H1 (cell line): Measurements from ENCODE around the gene COCH. TPM values are rescaled to one million over a fixed set of nuclear protein-coding genes. Genes with fewer than 3 reads are reported as not detected.

ENCODE experiments used
- CTCF ChIA-PET: fragments of 300-600 bp; sonication (Branson Sonifier 250); formaldehyde crosslinking; loops from one replicate; lab custom pipeline; 2021; ENCODE audit not compliant: partially characterized antibody; lab: Charles Lee
- POLR2A ChIA-PET: fragments of 300-600 bp; sonication (Branson Sonifier 250); formaldehyde crosslinking; loops from one replicate; lab custom pipeline; 2021; ENCODE audit warnings: inconsistent platforms; ENCODE audit not compliant: partially characterized antibody; lab: Charles Lee
- DNase-seq, 2 experiments: peaks; one replicate each; pipeline versions ENCODE4 v3.0.0 to v3.0.0-alpha.2; 2010 to 2022; ENCODE audit warnings: low spot score in 2 of 2, low read depth in 1 of 2, mixed read lengths in 1 of 2
- FAIRE-seq: peaks from 2 replicates; lab custom pipeline; 2011; peaks lifted over from hg19 to GRCh38; lab: Jason Lieb, UNC
- H2AFZ ChIP-seq: 2 replicates; pipeline ENCODE4 v1.8.1; 2012; ENCODE audit warnings: low read length, inconsistent platforms
- H2AK5ac ChIP-seq: 2 replicates; pipeline ENCODE4 v1.6.1; 2013; ENCODE audit warnings: low read depth, low read length
- H2BK120ac ChIP-seq: replicated peaks from 2 replicates; pipeline ENCODE3; 2013; ENCODE audit warnings: low read depth, low read length, inconsistent platforms
- H2BK12ac ChIP-seq: 2 replicates; pipeline ENCODE4 v1.6.1; 2013; ENCODE audit warnings: low read depth, low read length
- H2BK15ac ChIP-seq: 2 replicates; pipeline ENCODE4 v1.6.1; 2013; ENCODE audit warnings: low read length
- H2BK20ac ChIP-seq: 2 replicates; pipeline ENCODE4 v1.6.1; 2013; ENCODE audit warnings: low read length
- H2BK5ac ChIP-seq: 2 replicates; pipeline ENCODE4 v1.6.1; 2013; ENCODE audit warnings: low read depth, low read length
- H3K14ac ChIP-seq: 2 replicates; pipeline ENCODE4 v1.6.1; 2013; ENCODE audit warnings: inconsistent platforms; ENCODE audit not compliant: insufficient read length
- H3K18ac ChIP-seq: 2 replicates; pipeline ENCODE4 v1.6.1; 2013; ENCODE audit warnings: low read length; ENCODE audit errors: extremely low read depth
- H3K23ac ChIP-seq: 2 replicates; pipeline ENCODE4 v1.6.1; 2013; ENCODE audit warnings: inconsistent platforms; ENCODE audit not compliant: insufficient read length
- H3K23me2 ChIP-seq: 2 replicates; pipeline ENCODE4 v1.6.1; 2013; ENCODE audit warnings: low read depth, low read length
- H3K27ac ChIP-seq: 2 replicates; pipeline ENCODE4 v1.6.1; 2011; ENCODE audit warnings: low read depth, low read length, inconsistent platforms
- H3K27me3 ChIP-seq, 4 experiments: replicated peaks in 1 of 4; 1 replicate in 1 of 4; 2 replicates in 3 of 4; pipeline versions ENCODE4 v1.6.1 to v1.8.1; 2011 to 2013; ENCODE audit warnings: low read length in 3 of 4, mild to moderate bottlenecking in 3 of 4, inconsistent platforms in 2 of 4, mixed read lengths in 2 of 4, moderate library complexity in 1 of 4; ENCODE audit not compliant: control insufficient read depth in 3 of 4, insufficient read depth in 3 of 4; ENCODE audit errors: extremely low read depth in 1 of 4
- H3K36me3 ChIP-seq, 4 experiments: 2 replicates each; pipeline versions ENCODE4 v1.6.1 to v1.8.1; 2011 to 2013; ENCODE audit warnings: mild to moderate bottlenecking in 4 of 4, low read length in 3 of 4, moderate library complexity in 2 of 4, control low read depth in 1 of 4, inconsistent platforms in 1 of 4; ENCODE audit not compliant: insufficient read depth in 4 of 4, control insufficient read depth in 2 of 4
- H3K4ac ChIP-seq: replicated peaks from 2 replicates; pipeline ENCODE3; 2013; ENCODE audit warnings: low read length, low read depth, mixed read lengths, inconsistent platforms; ENCODE audit not compliant: insufficient read length
- H3K4me1 ChIP-seq, 4 experiments: replicated peaks in 1 of 4; 1 replicate in 1 of 4; 2 replicates in 3 of 4; pipeline versions ENCODE4 v1.6.1 to v1.8.1; 2011 to 2013; ENCODE audit warnings: low read length in 3 of 4, inconsistent platforms in 2 of 4, mixed read lengths in 1 of 4; ENCODE audit not compliant: insufficient read depth in 4 of 4, control insufficient read depth in 3 of 4
- H3K4me2 ChIP-seq, 2 experiments: 2 replicates each; pipeline versions ENCODE4 v1.6.1 to v1.8.1; 2011 to 2013; ENCODE audit warnings: low read depth in 2 of 2, low read length in 2 of 2, control low read depth in 1 of 2, inconsistent platforms in 1 of 2, mild to moderate bottlenecking in 1 of 2; ENCODE audit not compliant: insufficient read depth in 1 of 2
- H3K4me3 ChIP-seq, 4 experiments: fragments of 200-600, 300-600 bp in 1 of 4; sonication (generic), shearing (Covaris generic), sonication (Bioruptor Twin) in 1 of 4; 2 replicates each; pipeline versions ENCODE4 v1.5.1 to v1.8.1; 2011 to 2016; ENCODE audit warnings: low read length in 4 of 4, low read depth in 3 of 4, control low read depth in 2 of 4, inconsistent platforms in 2 of 4, mild to moderate bottlenecking in 2 of 4, mixed read lengths in 1 of 4, moderate library complexity in 1 of 4; ENCODE audit not compliant: insufficient read depth in 2 of 4; ENCODE audit errors: extremely low read depth in 1 of 4
- H3K56ac ChIP-seq: replicated peaks from 2 replicates; pipeline ENCODE3; 2013; ENCODE audit warnings: low read depth, mild to moderate bottlenecking, mixed read lengths, low read length, inconsistent platforms; ENCODE audit not compliant: insufficient read length
- H3K79me1 ChIP-seq: 2 replicates; pipeline ENCODE4 v1.6.1; 2013; ENCODE audit warnings: low read depth, low read length, control low read depth
- H3K79me2 ChIP-seq, 2 experiments: 2 replicates each; pipeline versions ENCODE4 v1.6.1 to v1.8.1; 2012 to 2013; ENCODE audit warnings: low read length in 2 of 2, mild to moderate bottlenecking in 2 of 2, inconsistent platforms in 1 of 2; ENCODE audit not compliant: insufficient read depth in 2 of 2, control insufficient read depth in 1 of 2
- H3K9ac ChIP-seq, 4 experiments: replicated peaks in 1 of 4; 1 replicate in 1 of 4; 2 replicates in 3 of 4; pipeline versions ENCODE4 v1.6.1 to v1.8.1; 2011 to 2013; ENCODE audit warnings: low read depth in 3 of 4, low read length in 3 of 4, control low read depth in 2 of 4, mild to moderate bottlenecking in 2 of 4, moderate library complexity in 2 of 4, inconsistent platforms in 1 of 4; ENCODE audit errors: extremely low read depth in 1 of 4
- H3K9me3 ChIP-seq, 2 experiments: 2 replicates each; pipeline versions ENCODE4 v1.6.1 to v1.8.1; 2012 to 2013; ENCODE audit warnings: mild to moderate bottlenecking in 2 of 2, moderate library complexity in 2 of 2, control low read depth in 1 of 2, inconsistent platforms in 1 of 2, low read depth in 1 of 2, low read length in 1 of 2, mixed read lengths in 1 of 2; ENCODE audit not compliant: insufficient read depth in 2 of 2
- H4K20me1 ChIP-seq, 2 experiments: replicated peaks in 1 of 2; 2 replicates each; pipeline versions ENCODE3 to v1.8.1; 2011 to 2013; ENCODE audit warnings: inconsistent platforms in 2 of 2, low read length in 2 of 2, mild to moderate bottlenecking in 1 of 2; ENCODE audit not compliant: insufficient read depth in 2 of 2, control insufficient read depth in 1 of 2
- H4K5ac ChIP-seq: 2 replicates; pipeline ENCODE4 v1.6.1; 2013; ENCODE audit warnings: low read length, low read depth, mixed read lengths, inconsistent platforms; ENCODE audit not compliant: insufficient read length
- H4K8ac ChIP-seq: 2 replicates; pipeline ENCODE4 v1.8.0; 2013; ENCODE audit warnings: mild to moderate bottlenecking, moderate library complexity, low read length, inconsistent platforms; ENCODE audit not compliant: insufficient read depth; ENCODE audit errors: extremely low read depth
- H4K91ac ChIP-seq: replicated peaks from 2 replicates; pipeline ENCODE3; 2013; ENCODE audit warnings: low read length, mixed read lengths, inconsistent platforms; ENCODE audit not compliant: insufficient read length
- CHD1 ChIP-seq: IDR thresholded peaks from 2 replicates; pipeline ENCODE4 v1.6.1; 2012; ENCODE audit warnings: low read depth, low read length, improper control_type of control experiment
- MAX ChIP-seq: IDR thresholded peaks from 2 replicates; pipeline ENCODE4 v1.6.1; 2012; ENCODE audit warnings: inconsistent platforms
- NANOG ChIP-seq: IDR thresholded peaks from 2 replicates; pipeline ENCODE4 v1.6.1; 2011; ENCODE audit warnings: low read length, low read depth, mild to moderate bottlenecking, inconsistent platforms; ENCODE audit not compliant: insufficient read depth, poor library complexity, severe bottlenecking
- POLR2AphosphoS5 ChIP-seq: IDR thresholded peaks from 2 replicates; pipeline ENCODE4 v1.6.1; 2011; ENCODE audit warnings: low read depth, low read length
- RNF2 ChIP-seq: fragments of 200-900, 300-1000 bp; sonication (generic); IDR thresholded peaks from 2 replicates; pipeline ENCODE4 v1.7.1; 2016; ENCODE audit warnings: borderline replicate concordance, low read depth, mild to moderate bottlenecking, antibody characterized with exemption, low read length; ENCODE audit not compliant: poor library complexity, severe bottlenecking; ENCODE audit errors: missing control alignments
- SUZ12 ChIP-seq: fragments of 200-600 bp; sonication (generic); IDR thresholded peaks from 2 replicates; pipeline ENCODE4 v1.6.1; 2012; ENCODE audit warnings: mild to moderate bottlenecking, inconsistent platforms, low read length, moderate library complexity, mixed read lengths
- TAF1 ChIP-seq: IDR thresholded peaks from 2 replicates; pipeline ENCODE4 v1.6.1; 2011; ENCODE audit warnings: mild to moderate bottlenecking, low read depth, low read length
- WGBS, 2 experiments: shearing (Covaris generic) in 1 of 2; methylation state at CpG; one replicate each; pipeline versions ENCODE4 v1.1.6 to v1.1.7; 2013 to 2015; ENCODE audit warnings: low lambda C conversion rate in 2 of 2, mixed read lengths in 2 of 2, inconsistent platforms in 1 of 2, low coverage in 1 of 2, missing lambda C conversion rate in 1 of 2; ENCODE audit not compliant: insufficient replicate concordance in 2 of 2, insufficient coverage in 1 of 2, insufficient read length in 1 of 2; ENCODE audit errors: extremely low coverage in 1 of 2, missing lambda C conversion rate in 1 of 2; 5-methylcytosine and 5-hydroxymethylcytosine counted together
- polyA plus RNA-seq, 7 experiments: library from polyadenylated mRNA; depleted of rRNA in 3 of 7; stranded (reverse) in 5 of 7; unstranded in 2 of 7; fragments of >200 nt in 5 of 7; fragments of 200-250 nt in 2 of 7; gene quantifications; 1 replicate in 5 of 7; 2 replicates in 1 of 7; 4 replicates in 1 of 7; pipeline versions ENCODE4 v1.2.1 to v1.2.3, GENCODE V29; 2011 to 2013; ENCODE audit warnings: missing spikeins in 2 of 7, mixed read lengths in 2 of 7
- total RNA-seq: library from RNA; stranded (reverse); fragmentation: NEBNext Ultra II Directional; extraction: Animal tissue kit (Norgen Biotek cat#: 25700); gene quantifications from 2 replicates; pipeline ENCODE4 v1.2.1, GENCODE V29; 2021

COCH gene
- total and polyA plus RNA-seq, 2 of the 8 experiments (the other 6 are each of a cell fraction or from before 2014, with no cell fraction given), result 12.9 to 30.8 TPM

- no peak overlapping the region for H4K5ac ChIP-seq
- peaks cover 15% of the 10 kb centered on the region; the same call in 1 of the 2 replicates for H3K23me2 ChIP-seq
- no peak overlapping the region for H3K14ac ChIP-seq
- no peak for FAIRE-seq
- no peak for DNase-seq
- H3K27me3 ChIP-seq, result peaks cover 14 to 39% (median 32%) of the 10 kb centered on the region in 4 experiments
- H2BK20ac ChIP-seq, result no peak overlapping the region
- no peak overlapping the region for H2AK5ac ChIP-seq
- H3K56ac ChIP-seq, result no peak overlapping the region
- H3K4me2 ChIP-seq, result no peak overlapping the region; a peak in 1 of 4 replicates
- H3K23ac ChIP-seq, result no peak overlapping the region
- H3K4me1 ChIP-seq, result peaks cover 1 to 20% (median 8%) of the 10 kb centered on the region in 4 experiments; a peak in 6 of 7 replicates
- no peak overlapping the region for H2AFZ ChIP-seq
- H2BK15ac ChIP-seq, result no peak overlapping the region
- no peaks in the 10 kb centered on the region; a peak in 1 of 4 replicates for H3K79me2 ChIP-seq
- TF ChIP-seq POLR2AphosphoS5, result no peak
- no peak for TF ChIP-seq SUZ12
- TF ChIP-seq MAX, result no peak
- no peak for TF ChIP-seq CHD1
- no peak for TF ChIP-seq RNF2
- no peak for TF ChIP-seq NANOG
- TF ChIP-seq TAF1, result no peak
- ChIA-PET POLR2A (no interaction called here), CTCF (interaction anchor here (0.6 kb wide), 1 partner anchor 175 kb away, joined by 3 read pairs; no protein-coding TSS in a partner anchor)
- no peaks in the 10 kb centered on the region for H3K79me1 ChIP-seq
- no peak overlapping the region for H4K8ac ChIP-seq
- WGBS, 2 experiments, result 87% methylated on average over 4 of the region's 4 CpGs; no CpG with 5 or more reads in 1 of the 2 experiments
- H3K9ac ChIP-seq, result no peak overlapping the region
- no peak overlapping the region for H3K18ac ChIP-seq
- H3K36me3 ChIP-seq, result peaks cover 0 to 14% (median 0%) of the 10 kb centered on the region in 4 experiments; a peak in 2 of 8 replicates
- no peak overlapping the region for H4K91ac ChIP-seq
- no peaks in the 10 kb centered on the region for H3K9me3 ChIP-seq
- no peak overlapping the region for H3K27ac ChIP-seq
- no peak overlapping the region for H2BK120ac ChIP-seq
- no peaks in the 10 kb centered on the region for H4K20me1 ChIP-seq
- no peak overlapping the region for H3K4me3 ChIP-seq
- no peak overlapping the region for H2BK12ac ChIP-seq
- H3K4ac ChIP-seq, result no peak overlapping the region
- H2BK5ac ChIP-seq, result no peak overlapping the region
Measured at GRCh38 chr14:30876692-30877091, 2.3 kb downstream of the COCH start.
